ENCODE data around the gene NFIC.
"Not testable (repeated sequence)": the region's sequence is repeated elsewhere in the genome, so short reads cannot be mapped to it uniquely, and the experiment has no call there.

- not testable (repeated sequence) for TF ChIP-seq CTCF, POLR2A (IDR thresholded peaks at IDR 0.05)
Measured at GRCh38 chr19:3452942-3453214, 86.5 kb downstream of the NFIC start.
